OCI-LY1 (cell line): ENCODE measurements around the gene PCDHGC3.

Experiments
- CTCF ChIP-seq: fragments of 200-600 bp; sonication (generic), shearing (Covaris generic); IDR thresholded peaks from 2 replicates; pipeline ENCODE4 v1.5.1; 2017; ENCODE audit warnings: mild to moderate bottlenecking, antibody characterized with exemption, low read length, moderate library complexity, mixed read lengths
- EZH2 ChIP-seq: fragments of 200-600 bp; sonication (generic), shearing (Covaris generic); IDR thresholded peaks from 2 replicates; pipeline ENCODE4 v1.8.0; 2017; ENCODE audit warnings: borderline replicate concordance, mixed run types, mild to moderate bottlenecking, antibody characterized with exemption, low read length, moderate library complexity, mixed read lengths

- TF ChIP-seq CTCF = no peak
- TF ChIP-seq EZH2 = no peak
These were observed 40.3 kb downstream of the PCDHGC3 start for GRCh38 chr5:141515946-141516671.
